NCI-H2107 treated with DMSO at 0.1 percent for 48 hours (cell line): ENCODE measurements around the gene VASP.
A peak's percentile ranks its signal among the peaks of the same experiment; 100 is the strongest.

Experiments
- DNase-seq: peaks from one replicate; lab custom pipeline; 2025; ENCODE audit not compliant: unreplicated experiment; lab: John Stamatoyannopoulos, UW

Gene VASP

GRCh38 chr19:45506989-45507871 is at the start of gene VASP:
TSS of gene VASP (plus strand) at chr19:45507479. CDS start at chr19:45507772, 293 bp downstream.
- peak; percentile 49 for DNase-seq

GRCh38 chr19:45457776-45458175 is 49.5 kb upstream of the VASP start:
- no peak for DNase-seq

- no peak for DNase-seq
Measured at GRCh38 chr19:45460807-45461347, 46.4 kb upstream of the VASP start.

GRCh38 chr19:45462174-45462573 is 45.1 kb upstream of the VASP start:
- DNase-seq = no peak

- DNase-seq = no peak
Measured at GRCh38 chr19:45463241-45463640, 44.0 kb upstream of the VASP start.

GRCh38 chr19:45464274-45464673 is 43.0 kb upstream of the VASP start:
- no peak for DNase-seq

- no peak for DNase-seq
Measured at GRCh38 chr19:45464852-45465441, 42.3 kb upstream of the VASP start.

GRCh38 chr19:45467115-45467455 is 40.2 kb upstream of the VASP start:
- no peak for DNase-seq

- DNase-seq = peak; percentile 57
Measured at GRCh38 chr19:45467456-45468158, 39.7 kb upstream of the VASP start, which contains the start of gene FOSB. TSS of gene FOSB (plus strand) at chr19:45467996. CDS start at chr19:45468587, 591 bp downstream.

GRCh38 chr19:45468159-45468651 is 39.1 kb upstream of the VASP start:
- DNase-seq = no peak

- no peak for DNase-seq
Measured at GRCh38 chr19:45468803-45469131, 38.5 kb upstream of the VASP start.

GRCh38 chr19:45469132-45469944 is 37.9 kb upstream of the VASP start:
- peak; percentile 76 for DNase-seq

- DNase-seq = no peak
Measured at GRCh38 chr19:45469945-45470761, 37.1 kb upstream of the VASP start.

GRCh38 chr19:45470762-45471081 is 36.6 kb upstream of the VASP start:
- no peak for DNase-seq

- DNase-seq = no peak
Measured at GRCh38 chr19:45471111-45471930, 36.0 kb upstream of the VASP start.

GRCh38 chr19:45471931-45472562 is 35.2 kb upstream of the VASP start:
- no peak for DNase-seq

- DNase-seq = no peak
Measured at GRCh38 chr19:45472563-45473366, 34.5 kb upstream of the VASP start.

- no peak for DNase-seq
Measured at GRCh38 chr19:45473367-45473681, 34.0 kb upstream of the VASP start.
